K562 (cell line): Measurements from ENCODE around the gene TECPR2. TPM values are rescaled to one million over a fixed set of nuclear protein-coding genes. Genes with fewer than 3 reads are reported as not detected.
A peak's percentile ranks its signal among the peaks of the same experiment; 100 is the strongest.

ENCODE experiments used
- ATAC-seq: fragments of 200-7000 bp; cut with Tn5 transposase; 3 replicates; pipeline ENCODE4 v1.9.1; 2020; ENCODE audit warnings: moderate library complexity
- BruUV-seq: library from RNA; stranded (reverse); fragments of 400-500 nt; replicated peaks from 2 replicates; lab custom pipeline; 2021; lab: Mats Ljungman, UMichigan
- CTCF ChIA-PET: fragments of 300-600 bp; formaldehyde crosslinking; extraction: SDS; loops from one replicate; lab custom pipeline; 2021; ENCODE audit warnings: low intra/inter-chr PET ratio; lab: Yijun Ruan, JAX
- POLR2A ChIA-PET: fragments of 300-600, 350-650 bp; sonication (Branson Sonifier 250); formaldehyde crosslinking; extraction: SDS; loops from one replicate; lab custom pipeline; 2021; ENCODE audit warnings: antibody characterized with exemption, inconsistent platforms; lab: Yijun Ruan, JAX
- DNase-seq, 4 experiments: peaks; one replicate each; pipeline versions ENCODE4 v3.0.0 to v3.0.0-alpha.2; 2011 to 2018; ENCODE audit warnings: low spot score in 3 of 4, mixed read lengths in 3 of 4; ENCODE audit errors: extremely low read depth in 1 of 4
- FAIRE-seq: peaks from 2 replicates; lab custom pipeline; 2011; peaks lifted over from hg19 to GRCh38; lab: Jason Lieb, UNC
- H2AFZ ChIP-seq: 2 replicates; pipeline ENCODE4 v1.6.0; 2011; ENCODE audit warnings: low read depth, low read length, control low read depth, inconsistent platforms
- H3K27ac ChIP-seq: fragments of 200-600 bp; 3 replicates; pipeline ENCODE4 v1.8.0; 2011; ENCODE audit warnings: low read depth, mild to moderate bottlenecking, control low read depth, inconsistent platforms, low read length, moderate library complexity, mixed read lengths; ENCODE audit errors: extremely low read depth
- H3K27me3 ChIP-seq, 2 experiments: fragments of 300-600 bp in 1 of 2; 2 replicates in 1 of 2; 3 replicates in 1 of 2; pipeline versions ENCODE4 v1.6.0 to v1.8.0; 2011; ENCODE audit warnings: inconsistent platforms in 2 of 2, low read length in 2 of 2, mild to moderate bottlenecking in 1 of 2, mixed read lengths in 1 of 2, moderate library complexity in 1 of 2; ENCODE audit not compliant: control insufficient read depth in 2 of 2, insufficient read depth in 2 of 2
- H3K36me3 ChIP-seq: fragments of 300-600 bp; 3 replicates; pipeline ENCODE4 v1.8.0; 2011; ENCODE audit warnings: mild to moderate bottlenecking, low read length, inconsistent platforms; ENCODE audit not compliant: control insufficient read depth, insufficient read depth
- H3K4me1 ChIP-seq, 2 experiments: fragments of 200-600 bp in 1 of 2; replicated peaks in 1 of 2; 2 replicates in 1 of 2; 3 replicates in 1 of 2; pipeline versions ENCODE4 v1.5.1 to v1.8.0; 2011; ENCODE audit warnings: inconsistent platforms in 2 of 2, low read length in 2 of 2, mild to moderate bottlenecking in 1 of 2, mixed read lengths in 1 of 2, moderate library complexity in 1 of 2; ENCODE audit not compliant: control insufficient read depth in 2 of 2, insufficient read depth in 2 of 2
- H3K4me2 ChIP-seq: 2 replicates; pipeline ENCODE4 v1.6.1; 2011; ENCODE audit warnings: low read length, control low read depth, inconsistent platforms, mixed read lengths; ENCODE audit not compliant: insufficient read depth
- H3K4me3 ChIP-seq: fragments of 200-600 bp; sonication (generic), shearing (Covaris generic); 2 replicates; pipeline ENCODE4 v1.5.1; 2016; ENCODE audit warnings: control low read depth, inconsistent platforms
- H3K79me2 ChIP-seq: fragments of 200-600 bp; 3 replicates; pipeline ENCODE4 v1.8.0; 2011; ENCODE audit warnings: low read length, inconsistent platforms; ENCODE audit not compliant: control insufficient read depth, insufficient read depth
- H3K9ac ChIP-seq, 2 experiments: 2 replicates each; pipeline versions ENCODE4 v1.6.0 to v1.6.1; 2011; ENCODE audit warnings: low read depth in 2 of 2, low read length in 2 of 2, control low read depth in 1 of 2, inconsistent platforms in 1 of 2, mild to moderate bottlenecking in 1 of 2, mixed read lengths in 1 of 2; ENCODE audit not compliant: insufficient read depth in 1 of 2
- H3K9me1 ChIP-seq: one replicate; pipeline ENCODE4 v1.6.0; 2011; ENCODE audit warnings: inconsistent platforms, mild to moderate bottlenecking, low read length, moderate library complexity; ENCODE audit not compliant: control insufficient read depth, insufficient read depth
- H3K9me3 ChIP-seq: replicated peaks from 2 replicates; pipeline ENCODE4 v1.5.1; 2011; ENCODE audit warnings: low read depth, low read length, inconsistent platforms; ENCODE audit not compliant: control insufficient read depth, insufficient read depth
- H4K20me1 ChIP-seq: replicated peaks from 2 replicates; pipeline ENCODE4 v1.6.1; 2011; ENCODE audit warnings: low read length, inconsistent platforms, mixed read lengths; ENCODE audit not compliant: control insufficient read depth, insufficient read depth
- DDX20 ChIP-seq: fragments of 450-650 bp; IDR thresholded peaks from 2 replicates; pipeline ENCODE4 v1.6.1; 2016; ENCODE audit warnings: missing genetic modification characterization, low read depth, mild to moderate bottlenecking, missing compliant biosample characterization, moderate library complexity
- FOXA3 ChIP-seq, 2 experiments: fragments of 450-650 bp in 1 of 2; sonication (generic) in 1 of 2; formaldehyde crosslinking; IDR thresholded peaks in 1 of 2; conservative IDR thresholded peaks in 1 of 2; 2 replicates each; pipeline versions ENCODE4 v1.4.0 to v1.8.0; 2020 to 2022; ENCODE audit warnings: mild to moderate bottlenecking in 2 of 2, missing genetic modification reagents in 1 of 2
- HBP1 ChIP-seq: fragments of 450-650 bp; formaldehyde crosslinking; IDR thresholded peaks from 2 replicates; pipeline ENCODE4 v1.4.0; 2022; ENCODE audit warnings: missing genetic modification characterization
- IRF1 ChIP-seq: sonication (generic); formaldehyde crosslinking; IDR thresholded peaks from 2 replicates; pipeline ENCODE4 v1.8.0; 2022; ENCODE audit warnings: missing genetic modification reagents, mild to moderate bottlenecking, borderline replicate concordance
- MCM2 ChIP-seq: fragments of 450-650 bp; IDR thresholded peaks from 2 replicates; pipeline ENCODE4 v1.6.1; 2017; ENCODE audit warnings: low read depth, mild to moderate bottlenecking
- NCOA6 ChIP-seq: fragments of 450-650 bp; IDR thresholded peaks from 2 replicates; pipeline ENCODE4 v1.6.1; 2017; ENCODE audit warnings: mild to moderate bottlenecking
- SMC3 ChIP-seq: conservative IDR thresholded peaks from 2 replicates; pipeline ENCODE4 v1.6.1; 2011; ENCODE audit warnings: low read depth, low read length, improper control_type of control experiment; ENCODE audit not compliant: insufficient read depth
- USF1 ChIP-seq: sonication (generic); formaldehyde crosslinking; IDR thresholded peaks from 2 replicates; pipeline ENCODE4 v1.9.0; 2022; ENCODE audit warnings: mild to moderate bottlenecking, missing genetic modification reagents
- ZHX1 ChIP-seq: fragments of 150-350 bp; conservative IDR thresholded peaks from 2 replicates; pipeline ENCODE4 v1.6.1; 2014; ENCODE audit warnings: low read length
- WGBS: fragments of 100-300 bp; shearing (Covaris generic); methylation state at CpG from one replicate; pipeline ENCODE4 v1.1.6; 2016; ENCODE audit warnings: low coverage, mixed read lengths; ENCODE audit not compliant: insufficient coverage; ENCODE audit errors: missing lambda C conversion rate; 5-methylcytosine and 5-hydroxymethylcytosine counted together
- in situ Hi-C: fragments of 300-500 bp; cut with MboI; formaldehyde crosslinking; loops from 4 replicates; pipeline ENCODE4 v1.15.0; 2018; ENCODE audit warnings: inconsistent platforms, mixed read lengths
- intact Hi-C: fragments of 100-400 bp; cut with micrococcal nuclease; formaldehyde crosslinking; loops from 2 replicates; pipeline ENCODE4 v1.14.2; 2022
- polyA plus RNA-seq, 8 experiments: library from polyadenylated mRNA; depleted of rRNA in 4 of 8; stranded (reverse) in 5 of 8; unstranded in 3 of 8; fragments of >200 nt; fragmentation: Nextera tagmentation in 2 of 8; fragmentation: Illumina TruSeq in 1 of 8; extraction: Ambion mirVana in 2 of 8; extraction: Trizol in 1 of 8; gene quantifications; 2 replicates each; pipeline versions ENCODE4 v1.2.1 to v1.2.3, GENCODE V29; 2011 to 2014; ENCODE audit warnings: inconsistent platforms in 1 of 8, missing spikeins in 1 of 8
- total RNA-seq, 7 experiments: library from RNA; depleted of rRNA in 6 of 7; stranded (reverse); fragments of >200 nt in 6 of 7; fragmentation: Illumina TruSeq in 2 of 7; extraction: Trizol in 2 of 7; gene quantifications; 2 replicates each; pipeline versions ENCODE4 v1.2.1 to v1.2.3, GENCODE V29; 2011 to 2021; ENCODE audit warnings: low replicate concordance in 1 of 7

The TECPR2 gene
- total and polyA plus RNA-seq, 9 of the 15 experiments (the other 6 are each of a cell fraction or from before 2014, with no cell fraction given), result 0.04 to 3.0 (median 0.83) TPM

GRCh38 chr14:102496958-102497744, 134.4 kb downstream of the TECPR2 start (continued):
- TF ChIP-seq HBP1 (CRISPR knock-in tag) (no peak), IRF1 (CRISPR knock-in tag) (no peak), MCM2 (no peak), FOXA3 (CRISPR knock-in tag; conservative IDR thresholded peaks at IDR 0.05 in 1 of 2, IDR thresholded peaks at IDR 0.05 in 1 of 2) (no peak)

- Histone ChIP-seq H3K9me3 (no peaks in the 10 kb centered on the region), H3K4me1 (peaks cover 16 to 63% of the 10 kb centered on the region in 2 experiments; a peak in 4 of 5 replicates), H3K79me2 (no peaks in the 10 kb centered on the region), H3K27me3 (no peaks in the 10 kb centered on the region), H2AFZ (peak overlapping the region; percentile 39; the same call in 1 of the 2 replicates), H3K4me3 (no peak overlapping the region), H3K4me2 (no peak overlapping the region), H3K9ac (peak overlapping the region in 1 of 2 experiments; percentile 76; a peak in 1 of 4 replicates), H3K36me3 (no peaks in the 10 kb centered on the region), H3K27ac (no peak overlapping the region), H3K9me1 (no peaks in the 10 kb centered on the region), H4K20me1 (no peaks in the 10 kb centered on the region)
- ATAC-seq (peak; percentile 77), FAIRE-seq (no peak), DNase-seq (peak in 2 of 4 experiments; percentile 26 to 32)
- WGBS, result 67% methylated on average over 22 of the region's 30 CpGs
- intact Hi-C loops, result loop anchor here (1.0 kb wide), 1 partner anchor 60 kb away; no protein-coding TSS in a partner anchor
- in situ Hi-C loops, result no loop called here
- BruUV-seq, result no TSS peak
- ChIA-PET POLR2A (interaction anchor here (0.7 kb wide), 1 partner anchor 451 kb away, joined by 3 read pairs; no protein-coding TSS in a partner anchor), CTCF (no interaction called here)
- TF ChIP-seq NCOA6, result no peak
- TF ChIP-seq DDX20 (tag), result no peak
- no peak for TF ChIP-seq ZHX1
- 0 out of 2 replicates have a peak, but pooled peaks have one; percentile 23 for TF ChIP-seq SMC3
- TF ChIP-seq USF1 (CRISPR knock-in tag), result peak; percentile 60
Observed at GRCh38 chr14:102497998-102498677, 135.4 kb downstream of the TECPR2 start.
